ENCODE data around the gene ACSM4.

ACSM4 gene

DNA sequence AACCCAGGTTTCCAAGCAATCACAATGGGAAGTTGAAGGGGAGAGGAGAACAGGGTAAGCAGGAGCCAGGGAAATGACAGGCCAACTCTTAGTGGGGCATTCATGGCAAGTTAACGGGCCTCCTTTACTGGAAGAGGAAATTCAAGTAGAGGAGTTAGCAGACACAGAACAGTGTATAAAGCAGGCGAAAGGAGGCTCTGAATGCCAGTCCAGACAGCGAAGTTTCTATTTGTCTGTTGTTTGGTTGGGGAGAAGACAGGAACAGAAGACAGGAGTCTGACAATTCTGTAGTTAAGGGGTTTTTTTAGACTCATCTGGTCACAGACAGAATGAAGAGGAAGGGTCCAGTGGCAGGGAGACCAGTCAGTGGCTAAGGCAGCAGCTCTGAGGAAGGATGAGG is at the start of gene ACSM4:
Gene ACSM4, plus strand, starts transcription at position 301 of the 400 bp plus-strand sequence. CDS start 260 bp downstream, outside the sequence.
- Histone ChIP-seq H3K27me3 (ENCODE audit: low read length) (0 out of 2 replicates have a peak, but pooled peaks cover 3% of the 10 kb centered on the region), H3K9ac (ENCODE audit: low read length) (no peak within 1 kb of the TSS)

DNA sequence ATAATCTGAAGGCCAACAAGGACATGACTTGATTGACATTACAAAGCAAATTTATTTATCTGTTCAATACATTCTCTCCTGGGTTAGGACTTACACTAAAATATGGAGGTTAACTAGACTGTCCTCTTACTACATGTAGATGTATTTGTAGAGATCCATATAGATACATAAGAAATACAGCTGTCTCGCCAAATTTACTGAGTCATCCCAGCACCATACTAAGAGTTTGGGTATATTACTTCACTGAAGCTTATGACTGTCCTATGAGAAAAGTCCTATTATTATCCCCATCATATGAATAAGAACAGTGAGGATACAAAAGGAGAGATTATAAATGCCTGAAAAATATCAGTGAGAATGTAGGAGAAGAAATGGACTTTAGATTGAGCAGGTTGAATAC is 44.8 kb upstream of the ACSM4 start:
- no peak overlapping the region for H3K9ac ChIP-seq (ENCODE audit: low read length)
- no peaks in the 10 kb centered on the region for H3K9me3 ChIP-seq (ENCODE audit: insufficient read depth, low read length)
- H3K4me2 ChIP-seq (ENCODE audit: low read depth, low read length, poor library complexity, severe bottlenecking): no peak overlapping the region
- no peak overlapping the region for H3K27ac ChIP-seq (ENCODE audit: low read depth, low read length)
- no peaks in the 10 kb centered on the region for H3K27me3 ChIP-seq (ENCODE audit: low read length)
- no peaks in the 10 kb centered on the region for H3K79me2 ChIP-seq (ENCODE audit: insufficient read depth, low read length)
- no peak overlapping the region for H2AFZ ChIP-seq (ENCODE audit: low read depth, low read length, severe bottlenecking)
- H3K9me2 ChIP-seq (replicated peaks; ENCODE audit: insufficient read depth, low read length): no peaks in the 10 kb centered on the region
- no peak overlapping the region for H3K4me3 ChIP-seq (ENCODE audit: insufficient read depth, low read length, poor library complexity, severe bottlenecking)
- H3F3A ChIP-seq (ENCODE audit: insufficient read depth): no peaks in the 10 kb centered on the region
- no peaks in the 10 kb centered on the region for H3K36me3 ChIP-seq (ENCODE audit: low read length)
- H4K20me1 ChIP-seq (ENCODE audit: low read depth, low read length): no peaks in the 10 kb centered on the region
- no peak for TF ChIP-seq EZH2phosphoT487 (conservative IDR thresholded peaks at IDR 0.05; ENCODE audit: low read length)
- no peak for TF ChIP-seq CTCF (IDR thresholded peaks at IDR 0.05; ENCODE audit: insufficient read depth, low read length, poor library complexity, severe bottlenecking)

More for the DNA sequence above, at the start of gene ACSM4:
- Histone ChIP-seq H3K4me3 (ENCODE audit: insufficient read depth, low read length, poor library complexity, severe bottlenecking) (no peak within 1 kb of the TSS), H3F3A (ENCODE audit: insufficient read depth) (no peaks in the 10 kb centered on the region), H3K79me2 (ENCODE audit: insufficient read depth, low read length) (no peaks in the 10 kb centered on the region), H2AFZ (ENCODE audit: low read depth, low read length, severe bottlenecking) (no peak within 1 kb of the TSS), H3K36me3 (ENCODE audit: low read length) (no peaks in the 10 kb centered on the region), H3K9me2 (replicated peaks; ENCODE audit: insufficient read depth, low read length) (no peaks in the 10 kb centered on the region), H3K27ac (ENCODE audit: low read depth, low read length) (no peak within 1 kb of the TSS), H4K20me1 (ENCODE audit: low read depth, low read length) (no peaks in the 10 kb centered on the region), H3K4me2 (ENCODE audit: low read depth, low read length, poor library complexity, severe bottlenecking) (no peak within 1 kb of the TSS), H3K9me3 (ENCODE audit: insufficient read depth, low read length) (no peaks in the 10 kb centered on the region)
- no peak for TF ChIP-seq CTCF (IDR thresholded peaks at IDR 0.05; ENCODE audit: insufficient read depth, low read length, poor library complexity, severe bottlenecking)
- TF ChIP-seq EZH2phosphoT487 (conservative IDR thresholded peaks at IDR 0.05; ENCODE audit: low read length): no peak

GRCh38 chr12:7264538-7264937 is 39.3 kb upstream of the ACSM4 start:
- H3K9me2 ChIP-seq (replicated peaks; ENCODE audit: insufficient read depth, low read length): no peaks in the 10 kb centered on the region
- no peak overlapping the region for H3K4me3 ChIP-seq (ENCODE audit: insufficient read depth, low read length, poor library complexity, severe bottlenecking)
- H3K4me2 ChIP-seq (ENCODE audit: low read depth, low read length, poor library complexity, severe bottlenecking): no peak overlapping the region
- H3K27ac ChIP-seq (ENCODE audit: low read depth, low read length): no peak overlapping the region
- H3K9ac ChIP-seq (ENCODE audit: low read length): no peak overlapping the region
- H4K20me1 ChIP-seq (ENCODE audit: low read depth, low read length): no peaks in the 10 kb centered on the region
- no peaks in the 10 kb centered on the region for H3K79me2 ChIP-seq (ENCODE audit: insufficient read depth, low read length)
- no peak overlapping the region for H2AFZ ChIP-seq (ENCODE audit: low read depth, low read length, severe bottlenecking)
- no peaks in the 10 kb centered on the region for H3K9me3 ChIP-seq (ENCODE audit: insufficient read depth, low read length)
- H3K36me3 ChIP-seq (ENCODE audit: low read length): no peaks in the 10 kb centered on the region
- no peaks in the 10 kb centered on the region for H3K27me3 ChIP-seq (ENCODE audit: low read length)
- no peak for TF ChIP-seq CTCF (IDR thresholded peaks at IDR 0.05; ENCODE audit: insufficient read depth, low read length, poor library complexity, severe bottlenecking)
- no peak for TF ChIP-seq EZH2phosphoT487 (conservative IDR thresholded peaks at IDR 0.05; ENCODE audit: low read length)
- no peaks in the 10 kb centered on the region for H3F3A ChIP-seq (ENCODE audit: insufficient read depth)

All from SU-DHL-6 (cell line).